ENCODE measurements around the gene PAX3.

DNA sequence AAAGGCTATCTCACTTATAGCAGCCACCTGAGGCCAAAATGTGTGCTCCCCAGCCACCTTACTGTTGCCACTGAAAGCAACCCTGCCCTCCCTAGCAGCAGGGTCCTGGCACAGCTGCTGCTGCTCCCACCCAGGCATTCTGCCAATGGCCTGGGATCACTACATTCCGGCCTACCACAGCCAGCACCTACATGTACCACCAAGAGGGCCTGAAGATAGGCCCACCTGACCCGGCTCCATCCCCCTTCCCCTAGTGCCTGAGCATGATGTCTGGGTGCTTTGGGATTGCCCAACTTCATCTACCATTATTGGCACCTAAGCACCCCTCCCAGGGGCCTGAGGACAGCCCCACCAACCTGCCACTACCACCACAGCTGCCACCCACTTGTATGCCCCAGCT is 34.6 kb upstream of the PAX3 start:
- TF ChIP-seq, protein P1, sequence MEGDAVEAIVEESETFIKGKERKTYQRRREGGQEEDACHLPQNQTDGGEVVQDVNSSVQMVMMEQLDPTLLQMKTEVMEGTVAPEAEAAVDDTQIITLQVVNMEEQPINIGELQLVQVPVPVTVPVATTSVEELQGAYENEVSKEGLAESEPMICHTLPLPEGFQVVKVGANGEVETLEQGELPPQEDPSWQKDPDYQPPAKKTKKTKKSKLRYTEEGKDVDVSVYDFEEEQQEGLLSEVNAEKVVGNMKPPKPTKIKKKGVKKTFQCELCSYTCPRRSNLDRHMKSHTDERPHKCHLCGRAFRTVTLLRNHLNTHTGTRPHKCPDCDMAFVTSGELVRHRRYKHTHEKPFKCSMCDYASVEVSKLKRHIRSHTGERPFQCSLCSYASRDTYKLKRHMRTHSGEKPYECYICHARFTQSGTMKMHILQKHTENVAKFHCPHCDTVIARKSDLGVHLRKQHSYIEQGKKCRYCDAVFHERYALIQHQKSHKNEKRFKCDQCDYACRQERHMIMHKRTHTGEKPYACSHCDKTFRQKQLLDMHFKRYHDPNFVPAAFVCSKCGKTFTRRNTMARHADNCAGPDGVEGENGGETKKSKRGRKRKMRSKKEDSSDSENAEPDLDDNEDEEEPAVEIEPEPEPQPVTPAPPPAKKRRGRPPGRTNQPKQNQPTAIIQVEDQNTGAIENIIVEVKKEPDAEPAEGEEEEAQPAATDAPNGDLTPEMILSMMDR (IDR thresholded peaks at IDR 0.05; ENCODE audit: low read length) = no peak
- TF ChIP-seq EZH2 (optimal IDR thresholded peaks at IDR 0.05; ENCODE audit: low read depth, low read length) (no peak), EZH2phosphoT487 (IDR thresholded peaks at IDR 0.05; ENCODE audit: low read length) (no peak)

Measured in MM.1S (cell line).